Smooth muscle cell (in vitro differentiated cells): ENCODE results near the gene TMTC1. TPM values are rescaled to one million over a fixed set of nuclear protein-coding genes. Genes with fewer than 3 reads are reported as not detected.

Experiments used
- DNase-seq: peaks from one replicate; lab custom pipeline; 2025; ENCODE audit not compliant: unreplicated experiment; lab: John Stamatoyannopoulos, UW
- H2AFZ ChIP-seq: fragments of 200-600 bp; sonication (generic); 2 replicates; pipeline ENCODE4 v1.6.0; 2016; ENCODE audit warnings: antibody characterized with exemption, low read depth, mild to moderate bottlenecking
- H3F3A ChIP-seq: fragments of 200-600 bp; sonication (generic); 2 replicates; pipeline ENCODE4 v1.6.0; 2017; ENCODE audit warnings: antibody characterized with exemption, low read depth
- H3K27ac ChIP-seq: fragments of 200-600 bp; sonication (generic); 2 replicates; pipeline ENCODE4 v1.5.1; 2016; ENCODE audit warnings: low read depth, mild to moderate bottlenecking
- H3K27me3 ChIP-seq: fragments of 200-600 bp; sonication (generic); 2 replicates; pipeline ENCODE4 v1.6.1; 2016; ENCODE audit warnings: low read depth, mild to moderate bottlenecking
- H3K36me3 ChIP-seq: fragments of 200-600 bp; sonication (generic); 2 replicates; pipeline ENCODE4 v1.5.1; 2016; ENCODE audit warnings: low read depth
- H3K4me1 ChIP-seq: fragments of 200-600 bp; sonication (generic); 2 replicates; pipeline ENCODE4 v1.5.1; 2016; ENCODE audit warnings: low read depth
- H3K4me2 ChIP-seq: fragments of 200-600 bp; sonication (generic); 2 replicates; pipeline ENCODE4 v1.6.0; 2016; ENCODE audit warnings: mild to moderate bottlenecking
- H3K4me3 ChIP-seq: fragments of 200-600 bp; sonication (generic); 2 replicates; pipeline ENCODE4 v1.5.1; 2016; ENCODE audit warnings: mild to moderate bottlenecking
- H3K79me2 ChIP-seq: fragments of 200-600 bp; sonication (generic); 2 replicates; pipeline ENCODE4 v1.6.0; 2016; ENCODE audit warnings: low read depth, mild to moderate bottlenecking
- H3K9ac ChIP-seq: fragments of 200-600 bp; sonication (generic); 2 replicates; pipeline ENCODE4 v1.6.0; 2016; ENCODE audit warnings: low read depth
- H3K9me3 ChIP-seq: fragments of 200-600 bp; sonication (generic); replicated peaks from 2 replicates; pipeline ENCODE4 v1.5.1; 2016; ENCODE audit warnings: low read depth
- H4K20me1 ChIP-seq: fragments of 200-600 bp; sonication (generic); 2 replicates; pipeline ENCODE4 v1.6.0; 2016; ENCODE audit warnings: low read depth
- WGBS: methylation state at CpG from one replicate; pipeline ENCODE4 v1.1.7; 2016; ENCODE audit warnings: low lambda C conversion rate; 5-methylcytosine and 5-hydroxymethylcytosine counted together
- polyA plus RNA-seq: library from polyadenylated mRNA; unstranded; fragments of >200 nt; fragmentation: Nextera tagmentation; extraction: Ambion mirVana; gene quantifications from 2 replicates; pipeline ENCODE4 v1.2.1, GENCODE V29; 2016
- total RNA-seq: library from RNA; depleted of rRNA; stranded (reverse); fragments of >200 nt; gene quantifications from 2 replicates; pipeline ENCODE4 v1.2.3, GENCODE V29; 2014
- TF ChIP-seq, protein P1 (sequence below): fragments of 200-600 bp; sonication (generic); IDR thresholded peaks from 2 replicates; pipeline ENCODE4 v1.5.1; 2017; ENCODE audit warnings: borderline replicate concordance, mild to moderate bottlenecking, antibody characterized with exemption; ENCODE audit not compliant: insufficient read depth, poor library complexity, severe bottlenecking

The TMTC1 gene
- total and polyA plus RNA-seq, 2 experiments from 2014 or later: 3.5 to 8.7 TPM

DNA sequence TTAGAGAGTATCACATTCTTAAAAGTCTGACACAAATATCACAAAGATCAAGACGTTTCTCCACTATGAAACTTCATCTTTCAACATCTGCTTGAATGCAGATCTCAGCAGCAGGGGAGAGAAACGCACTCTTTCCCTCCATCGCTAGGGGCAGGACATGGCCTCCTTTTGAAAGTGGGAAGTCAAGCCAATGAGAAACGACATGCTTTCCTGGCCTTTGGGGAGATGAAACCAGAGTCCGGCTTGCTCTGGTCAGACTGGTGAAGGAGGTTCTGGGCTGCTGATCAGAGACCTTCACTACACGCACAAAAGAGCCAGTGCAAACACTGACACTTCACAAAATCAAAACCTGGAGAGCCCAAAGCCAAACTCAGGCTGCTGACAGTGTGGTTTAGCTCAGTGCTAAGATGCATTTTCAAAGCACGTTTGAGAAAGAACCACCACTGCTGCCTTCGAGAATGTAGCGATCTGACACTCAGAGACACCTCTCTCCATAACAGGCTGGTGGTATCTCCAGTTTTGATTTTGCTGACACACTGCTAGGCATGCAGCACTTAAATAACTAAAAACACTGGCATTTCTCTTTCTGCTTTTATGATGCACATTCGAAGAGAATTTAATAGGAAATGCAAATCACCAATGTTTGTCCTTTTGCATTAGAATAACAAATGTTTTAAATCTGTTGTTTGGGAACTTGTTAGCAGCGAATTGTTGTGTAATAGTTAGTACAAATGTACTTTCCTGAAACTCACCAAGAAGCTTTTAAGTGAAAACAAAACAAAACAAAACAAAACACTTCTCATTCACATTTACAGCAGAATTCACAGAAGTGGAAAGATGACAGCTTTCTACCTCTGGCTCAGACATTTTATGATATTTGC lies 192.4 kb downstream of the TMTC1 start:
- no peak overlapping the region for H3K27ac ChIP-seq
- H3K4me2 ChIP-seq: no peak overlapping the region

DNA sequence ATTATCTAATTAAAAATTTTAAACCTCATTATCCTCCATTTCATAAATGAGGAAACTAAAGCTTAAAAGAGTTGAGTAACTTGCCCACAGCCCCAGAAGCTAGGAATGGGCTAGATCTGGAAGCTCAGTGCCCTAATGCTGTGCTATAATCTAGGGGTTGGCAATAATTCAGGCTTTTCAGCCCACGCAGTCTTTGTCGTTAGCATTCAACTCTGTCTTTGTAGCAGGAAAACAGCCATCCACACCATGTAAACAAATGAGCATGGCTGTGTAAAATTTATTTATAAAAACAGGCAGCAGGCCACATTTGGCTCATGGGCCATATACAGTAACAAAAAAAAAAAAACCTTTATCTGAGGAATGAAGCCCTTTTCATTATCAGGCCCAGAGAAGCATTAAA lies 193.9 kb downstream of the TMTC1 start:
- 14% methylated on average over 2 of the region's 2 CpGs for WGBS
- no peak for DNase-seq
- no peaks in the 10 kb centered on the region for H3K79me2 ChIP-seq
- H3K27ac ChIP-seq: peak overlapping the region; percentile 78
- H3F3A ChIP-seq: no peaks in the 10 kb centered on the region
- H3K9me3 ChIP-seq: no peaks in the 10 kb centered on the region
- no peaks in the 10 kb centered on the region for H3K4me1 ChIP-seq
- no peak overlapping the region for H2AFZ ChIP-seq
- peak overlapping the region; percentile 49 for H3K4me2 ChIP-seq
- no peak overlapping the region for H3K9ac ChIP-seq
- no peaks in the 10 kb centered on the region for H4K20me1 ChIP-seq
- no peaks in the 10 kb centered on the region for H3K36me3 ChIP-seq
- H3K27me3 ChIP-seq: no peaks in the 10 kb centered on the region
- no peak overlapping the region for H3K4me3 ChIP-seq
- TF ChIP-seq, protein P1, sequence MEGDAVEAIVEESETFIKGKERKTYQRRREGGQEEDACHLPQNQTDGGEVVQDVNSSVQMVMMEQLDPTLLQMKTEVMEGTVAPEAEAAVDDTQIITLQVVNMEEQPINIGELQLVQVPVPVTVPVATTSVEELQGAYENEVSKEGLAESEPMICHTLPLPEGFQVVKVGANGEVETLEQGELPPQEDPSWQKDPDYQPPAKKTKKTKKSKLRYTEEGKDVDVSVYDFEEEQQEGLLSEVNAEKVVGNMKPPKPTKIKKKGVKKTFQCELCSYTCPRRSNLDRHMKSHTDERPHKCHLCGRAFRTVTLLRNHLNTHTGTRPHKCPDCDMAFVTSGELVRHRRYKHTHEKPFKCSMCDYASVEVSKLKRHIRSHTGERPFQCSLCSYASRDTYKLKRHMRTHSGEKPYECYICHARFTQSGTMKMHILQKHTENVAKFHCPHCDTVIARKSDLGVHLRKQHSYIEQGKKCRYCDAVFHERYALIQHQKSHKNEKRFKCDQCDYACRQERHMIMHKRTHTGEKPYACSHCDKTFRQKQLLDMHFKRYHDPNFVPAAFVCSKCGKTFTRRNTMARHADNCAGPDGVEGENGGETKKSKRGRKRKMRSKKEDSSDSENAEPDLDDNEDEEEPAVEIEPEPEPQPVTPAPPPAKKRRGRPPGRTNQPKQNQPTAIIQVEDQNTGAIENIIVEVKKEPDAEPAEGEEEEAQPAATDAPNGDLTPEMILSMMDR: no peak

More for the DNA sequence above, 192.4 kb downstream of the TMTC1 start:
- TF ChIP-seq, protein P1: no peak
- Histone ChIP-seq H4K20me1 (no peaks in the 10 kb centered on the region), H3K4me1 (no peaks in the 10 kb centered on the region), H3K27me3 (no peaks in the 10 kb centered on the region), H3K4me3 (no peak overlapping the region), H3K79me2 (no peaks in the 10 kb centered on the region), H2AFZ (no peak overlapping the region), H3K36me3 (no peaks in the 10 kb centered on the region), H3F3A (no peaks in the 10 kb centered on the region), H3K9me3 (no peaks in the 10 kb centered on the region), H3K9ac (no peak overlapping the region)
- no peak for DNase-seq
- WGBS: 47% methylated on average over 11 of the region's 11 CpGs

DNA sequence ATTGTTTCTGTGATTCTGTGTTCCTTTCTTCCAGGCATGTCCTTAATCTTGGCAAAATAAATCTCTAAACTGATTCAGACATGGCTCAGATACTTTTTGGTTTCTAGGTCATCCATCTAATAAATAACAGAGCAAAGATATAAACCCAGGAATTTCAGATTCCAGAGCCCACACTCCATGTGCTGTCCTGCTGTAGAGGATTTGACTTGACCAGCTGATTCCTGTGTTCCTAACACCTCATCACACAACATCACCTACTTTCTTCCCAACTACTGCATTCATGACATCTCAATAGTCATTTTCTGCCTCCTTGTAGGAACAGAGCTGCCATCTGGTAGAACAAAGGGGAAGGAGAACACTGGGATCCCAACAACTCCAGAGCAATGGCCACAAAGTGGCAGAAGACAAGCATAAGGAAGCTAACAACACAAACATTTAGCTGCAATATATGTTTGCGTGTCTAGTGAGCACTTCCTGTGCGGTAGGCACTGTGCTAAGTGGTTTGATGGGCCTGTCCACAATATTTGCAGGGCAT lies 194.4 kb downstream of the TMTC1 start:
- Histone ChIP-seq H3K9ac (no peak overlapping the region), H3K27me3 (no peaks in the 10 kb centered on the region), H3K79me2 (no peaks in the 10 kb centered on the region), H3K4me1 (no peaks in the 10 kb centered on the region), H3K9me3 (no peaks in the 10 kb centered on the region), H2AFZ (no peak overlapping the region), H4K20me1 (no peaks in the 10 kb centered on the region), H3K4me3 (no peak overlapping the region), H3K27ac (peak overlapping the region; percentile 78), H3F3A (no peaks in the 10 kb centered on the region), H3K4me2 (peak overlapping the region; percentile 49), H3K36me3 (no peaks in the 10 kb centered on the region)
- DNase-seq: no peak
- TF ChIP-seq, protein P1: no peak
- WGBS: 47% methylated on average over 2 of the region's 2 CpGs
